GM19025 (cell line): Measurements from ENCODE around the gene DIO2.
A peak's percentile ranks its signal among the peaks of the same experiment; 100 is the strongest.

Experiments
- ATAC-seq: cut with Tn5 transposase; IDR thresholded peaks from one replicate; pipeline ENCODE4 v1.9.1; 2021; ENCODE audit warnings: mild to moderate bottlenecking, low read depth, moderate library complexity; ENCODE audit not compliant: unreplicated experiment

The DIO2 gene

GRCh38 chr14:80211153-80212022, at the start of gene DIO2:
DIO2 (minus strand) TSS chr14:80211504; CDS start chr14:80211472, 32 bp downstream.
- no peak for ATAC-seq

DNA sequence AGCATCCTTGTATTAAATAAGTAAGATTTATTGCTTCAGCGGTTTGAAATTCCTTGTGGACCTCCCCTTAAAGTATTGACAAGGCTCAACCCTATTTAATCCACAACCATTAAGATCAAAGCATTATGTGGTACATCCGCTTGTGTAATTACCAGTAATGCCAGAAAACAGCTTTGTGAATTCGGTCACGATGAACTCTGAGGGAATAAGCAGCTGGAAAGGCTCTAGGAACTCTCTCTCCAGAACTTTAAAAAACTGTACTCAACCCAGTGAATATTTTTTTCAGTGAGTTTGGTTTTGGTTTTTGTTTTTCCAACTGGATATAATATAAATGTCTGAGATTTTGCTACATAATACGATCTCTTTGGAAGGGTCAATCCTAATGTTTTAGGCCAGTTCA, 49.3 kb upstream of the DIO2 start:
- ATAC-seq, result no peak

DNA sequence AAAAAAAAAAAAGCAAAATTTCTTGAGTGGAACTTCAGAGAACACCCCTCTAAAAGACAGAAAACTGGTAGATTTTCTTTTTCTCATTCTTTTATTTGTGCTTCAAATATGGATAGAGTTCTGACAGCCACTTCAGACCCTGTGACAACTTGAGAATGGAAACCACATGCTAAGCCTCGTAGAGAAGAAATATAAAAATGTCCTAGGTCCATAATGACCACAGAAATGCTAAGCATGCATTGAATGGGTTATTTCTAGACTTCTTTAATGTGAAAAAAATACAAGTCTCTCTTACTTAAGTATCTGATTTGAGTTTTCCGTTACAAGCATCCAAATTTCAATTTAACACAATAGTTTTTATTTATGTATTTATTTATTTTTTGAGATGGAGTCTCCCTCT, 28.3 kb upstream of the DIO2 start:
- no peak for ATAC-seq

- ATAC-seq, result no peak
Measured at GRCh38 chr14:80237143-80237542, 25.8 kb upstream of the DIO2 start.

- ATAC-seq, result no peak
Measured at GRCh38 chr14:80233470-80234089, 22.3 kb upstream of the DIO2 start.

GRCh38 chr14:80231702-80232101, 20.4 kb upstream of the DIO2 start:
- no peak for ATAC-seq

- ATAC-seq, result no peak
Measured at GRCh38 chr14:80223696-80224465, 12.6 kb upstream of the DIO2 start.

DNA sequence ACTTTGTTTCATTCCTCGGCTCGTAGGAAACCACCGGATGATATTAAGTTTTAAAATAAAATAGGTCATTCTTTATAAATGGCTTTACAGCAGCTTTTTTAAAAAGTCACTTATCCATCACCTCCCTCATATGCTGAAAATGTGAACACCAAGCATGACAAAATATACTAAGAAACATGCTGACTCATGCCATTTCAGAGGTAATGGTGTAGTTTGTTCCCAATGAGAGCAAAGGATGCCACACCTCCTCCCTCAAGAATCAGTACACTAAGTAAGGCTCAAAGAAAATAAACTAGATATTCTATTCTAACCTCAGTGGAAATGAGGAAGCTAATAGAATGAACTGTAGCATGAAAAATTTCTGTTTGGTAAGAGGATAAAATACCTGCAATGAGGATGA, 5.5 kb upstream of the DIO2 start:
- no peak for ATAC-seq

GRCh38 chr14:80215756-80216581, 4.7 kb upstream of the DIO2 start:
- no peak for ATAC-seq

DNA sequence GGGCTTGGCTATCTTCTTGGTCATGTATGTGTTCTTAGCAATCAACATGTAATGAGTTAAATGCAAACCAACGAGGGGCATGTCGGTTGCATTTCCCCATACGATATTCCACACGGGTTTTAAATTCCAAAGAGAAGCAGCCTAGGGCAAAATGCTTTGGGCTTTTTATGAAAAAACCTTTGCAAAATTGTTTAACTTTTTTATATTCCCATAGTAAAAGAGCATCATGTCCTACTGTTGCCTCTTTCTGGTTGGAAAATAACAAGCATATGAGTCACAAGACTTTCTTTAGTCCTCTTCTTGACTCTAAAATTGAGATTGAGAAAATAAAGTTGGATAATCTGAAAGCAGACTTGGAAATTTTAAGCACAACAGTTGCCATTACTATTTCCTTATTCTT, 3.8 kb upstream of the DIO2 start:
- ATAC-seq, result no peak

DNA sequence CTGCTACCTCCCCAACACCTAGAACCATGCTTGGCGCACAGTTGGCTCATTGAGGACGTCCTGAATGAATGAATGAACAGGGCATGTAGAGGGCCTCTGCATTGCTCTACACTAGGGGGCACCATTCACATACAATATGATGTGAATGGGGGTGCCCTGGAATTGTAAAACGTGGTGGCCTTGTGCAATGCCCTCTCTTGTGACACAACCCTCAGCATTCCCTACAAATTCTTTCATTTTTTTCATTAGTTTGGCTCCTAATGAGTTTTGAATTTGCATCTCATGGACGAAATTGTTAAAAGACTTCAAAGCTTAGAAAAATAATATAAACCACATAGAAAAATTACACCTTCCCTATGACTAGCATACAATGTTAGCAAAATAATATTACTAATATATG, 2.3 kb upstream of the DIO2 start:
- peak; percentile 75 for ATAC-seq

GRCh38 chr14:80212023-80212397, 706 bp upstream of the DIO2 start:
- no peak for ATAC-seq

- no peak for ATAC-seq
Measured at GRCh38 chr14:80208461-80208860, 2.8 kb downstream of the DIO2 start.

DNA sequence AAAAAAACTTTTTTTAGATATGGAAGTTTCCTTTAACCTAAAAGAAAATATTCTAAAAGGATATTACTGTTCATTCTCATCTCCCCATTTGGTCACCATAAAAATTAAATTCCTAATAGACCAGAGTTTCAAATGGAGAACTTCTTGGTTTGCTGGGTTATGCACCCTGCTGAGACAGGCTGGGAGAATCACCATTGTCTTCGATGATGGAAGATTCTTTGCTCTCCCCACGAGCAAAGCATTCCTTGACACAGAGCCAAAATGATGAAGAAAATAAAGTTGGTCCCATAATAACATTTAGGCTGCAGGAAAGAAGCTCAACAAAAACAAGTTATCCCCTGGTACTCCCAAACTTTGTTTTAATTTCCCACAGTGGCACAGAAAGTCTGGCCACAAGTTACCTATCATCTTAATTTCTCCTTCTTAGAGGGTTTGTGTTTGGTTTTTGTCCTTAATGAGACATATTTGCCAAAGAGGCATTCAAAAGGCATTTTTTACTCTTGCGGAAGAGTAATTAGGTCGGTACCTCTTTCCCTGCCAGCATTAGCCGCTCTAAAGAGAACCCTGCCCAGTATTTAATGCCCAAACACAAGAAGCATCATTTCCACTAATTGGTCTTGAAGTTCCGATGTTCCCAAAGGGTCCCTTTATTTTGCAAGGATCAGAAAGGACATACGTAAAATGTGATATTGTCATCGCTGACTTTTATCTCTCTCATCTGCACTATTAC, 4.8 kb downstream of the DIO2 start:
- ATAC-seq, result no peak

- ATAC-seq, result no peak
Measured at GRCh38 chr14:80202888-80203562, 8.3 kb downstream of the DIO2 start.

GRCh38 chr14:80200093-80200492, 11.2 kb downstream of the DIO2 start:
- ATAC-seq, result no peak

- ATAC-seq, result no peak
Measured at GRCh38 chr14:80188571-80188970, 22.7 kb downstream of the DIO2 start.

DNA sequence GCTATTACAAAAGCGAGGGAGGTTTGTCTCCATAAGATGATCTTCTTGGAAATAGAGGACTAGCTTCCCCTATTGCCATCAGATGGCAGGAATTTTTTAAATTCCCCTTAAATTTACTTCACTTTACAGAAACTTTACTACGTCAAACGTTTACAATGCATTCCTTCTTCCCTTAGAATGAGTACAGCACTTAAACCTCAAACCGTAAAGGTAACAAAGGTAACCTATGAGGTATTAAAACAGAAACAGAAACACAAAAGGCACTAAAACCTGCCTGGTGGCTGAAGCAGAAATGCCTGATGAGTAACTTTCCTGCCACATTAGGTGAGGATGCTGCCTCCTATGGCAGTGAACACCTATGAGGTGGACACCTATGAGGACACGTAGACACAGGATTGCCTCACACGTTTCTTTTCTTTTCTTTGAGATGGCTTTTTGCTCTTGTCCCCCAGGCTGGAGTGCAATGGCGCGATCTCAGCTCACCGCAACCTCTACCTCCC, 25.0 kb downstream of the DIO2 start:
- ATAC-seq, result no peak

DNA sequence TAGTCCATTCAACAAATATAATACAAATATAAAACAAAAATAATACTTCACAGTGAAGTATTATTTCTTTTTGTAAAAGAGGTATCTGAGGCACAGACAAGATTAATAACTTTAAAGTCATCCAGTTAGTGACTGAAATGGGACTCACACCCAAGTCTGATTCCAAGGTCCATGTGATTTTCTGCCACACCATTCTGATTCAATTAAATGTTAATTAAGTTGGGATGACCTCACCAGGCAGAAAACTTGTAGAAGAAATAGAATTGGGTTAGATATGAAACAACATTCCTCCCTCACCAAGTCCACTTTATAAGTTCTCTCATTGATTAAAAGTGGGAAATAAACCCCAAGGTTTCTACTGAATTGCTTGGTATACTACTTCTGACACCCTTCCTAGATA, 34.4 kb downstream of the DIO2 start:
- ATAC-seq, result no peak
